Measurements from ENCODE around the gene MAPKAPK2. TPM values are rescaled to one million over a fixed set of nuclear protein-coding genes. Genes with fewer than 3 reads are reported as not detected.

The MAPKAPK2 gene
- total RNA-seq, 2 experiments from 2014 or later = 157 to 166 TPM

DNA sequence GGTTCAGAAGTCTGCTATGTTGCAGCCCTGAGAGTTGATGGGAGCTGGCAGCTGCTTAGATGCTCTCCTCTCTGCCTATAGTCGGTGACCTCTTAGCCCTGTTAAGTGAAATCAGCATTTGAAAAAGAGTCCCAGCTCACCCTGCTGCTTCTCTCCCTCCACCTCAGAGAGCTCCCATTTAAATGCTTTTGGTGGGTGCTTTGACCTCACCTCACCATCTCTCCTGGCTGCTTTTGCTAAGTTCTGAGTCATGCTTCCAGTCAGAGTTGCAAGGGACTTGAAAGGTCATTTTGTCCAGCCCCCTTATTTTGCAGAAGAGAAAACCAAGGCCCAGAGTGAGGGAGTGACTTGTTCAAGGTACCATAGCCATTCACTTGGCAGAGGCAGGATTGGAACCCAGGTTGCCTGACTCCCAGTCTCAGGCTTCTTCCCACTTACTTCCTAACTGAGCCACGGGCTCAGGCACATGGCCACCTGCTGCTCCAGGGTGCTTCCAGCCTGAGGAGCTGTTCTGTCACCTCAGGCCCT, 3.3 kb downstream of the MAPKAPK2 start:
- ChIA-PET CTCF (interaction anchor here (1.5 to 2.5 kb wide), 2 partner anchors 18 to 22 kb away, joined by 3 to 6 read pairs; no protein-coding TSS in a partner anchor), POLR2A (interaction anchor here (0.8 kb wide), 1 partner anchor 28 kb away, joined by 3 read pairs; no protein-coding TSS in a partner anchor)
- Histone ChIP-seq H3K27me3 (ENCODE audit: control insufficient read depth in 1 of 2, insufficient read depth in 2 of 2, low read length in 2 of 2) (no peaks in the 10 kb centered on the region), H3K9me3 (ENCODE audit: control insufficient read depth in 1 of 2, insufficient read depth in 1 of 2, low read length in 2 of 2) (no peaks in the 10 kb centered on the region), H3K4me3 (ENCODE audit: low read length) (no peak overlapping the region), H3K4me1 (ENCODE audit: insufficient read depth, low read length) (peaks cover 65% of the 10 kb centered on the region), H3K27ac (ENCODE audit: low read depth in 1 of 2, low read length in 2 of 2) (no peak overlapping the region), H3K36me3 (ENCODE audit: insufficient read depth, low read length) (peaks cover 10% of the 10 kb centered on the region)
- DNase-seq (no peak), ATAC-seq (ENCODE audit: poor library complexity) (no peak)
- Mint-ChIP-seq H3K27me3 (no peaks in the 10 kb centered on the region), H3K9me3 (no peaks in the 10 kb centered on the region), H3K36me3 (ENCODE audit: low read depth) (peaks cover 20% of the 10 kb centered on the region), H3K27ac (no peak overlapping the region), H3K4me1 (ENCODE audit: low read depth) (peaks cover 77% of the 10 kb centered on the region), H3K4me3 (peak overlapping the region; percentile 99)
- intact Hi-C loops (cut with DNase I, micrococcal nuclease) = loop anchor here (2.0 to 5.0 kb wide), 2 partner anchors 15 to 34 kb away; no protein-coding TSS in a partner anchor
- TF ChIP-seq CTCF (IDR thresholded peaks at IDR 0.05) = no peak

DNA sequence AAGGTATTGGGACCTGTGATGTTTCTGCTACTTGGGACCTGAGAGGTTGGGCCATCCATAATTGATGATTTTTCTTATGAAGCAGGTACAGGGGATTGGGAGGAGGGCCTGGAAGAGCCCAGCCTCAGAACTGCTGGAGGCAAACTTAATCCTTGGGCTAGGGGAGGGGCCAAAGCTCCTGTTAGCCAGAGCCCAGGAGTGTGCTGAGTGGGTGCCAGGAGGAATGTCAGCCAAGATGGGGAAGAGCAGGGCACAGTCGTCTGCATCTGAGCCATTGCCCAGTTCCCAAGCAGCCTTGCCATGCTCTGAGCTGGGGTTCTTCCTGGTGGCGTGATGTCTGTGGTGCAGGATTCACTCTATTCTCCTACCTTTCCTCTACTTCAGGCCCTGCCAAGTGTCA, 5.8 kb downstream of the MAPKAPK2 start:
- Mint-ChIP-seq H3K27ac (peak overlapping the region; percentile 5), H3K27me3 (no peaks in the 10 kb centered on the region), H3K9me3 (no peaks in the 10 kb centered on the region), H3K4me3 (no peak overlapping the region), H3K36me3 (ENCODE audit: low read depth) (peaks cover 35% of the 10 kb centered on the region), H3K4me1 (ENCODE audit: low read depth) (peaks cover 91% of the 10 kb centered on the region)
- DNase-seq = no peak
- CTCF ChIA-PET = no interaction called here
- no peak for ATAC-seq (ENCODE audit: poor library complexity)
- Histone ChIP-seq H3K9me3 (ENCODE audit: control insufficient read depth in 1 of 2, insufficient read depth in 1 of 2, low read length in 2 of 2) (no peaks in the 10 kb centered on the region), H3K27ac (ENCODE audit: low read depth in 1 of 2, low read length in 2 of 2) (no peak overlapping the region), H3K36me3 (ENCODE audit: insufficient read depth, low read length) (peaks cover 21% of the 10 kb centered on the region), H3K4me3 (ENCODE audit: low read length) (no peak overlapping the region), H3K27me3 (ENCODE audit: control insufficient read depth in 1 of 2, insufficient read depth in 2 of 2, low read length in 2 of 2) (no peaks in the 10 kb centered on the region), H3K4me1 (ENCODE audit: insufficient read depth, low read length) (peaks cover 72% of the 10 kb centered on the region)
- TF ChIP-seq CTCF (IDR thresholded peaks at IDR 0.05) = no peak
- intact Hi-C loops (cut with DNase I, micrococcal nuclease) = no loop called here
- POLR2A ChIA-PET = interaction anchor here (1.3 kb wide), 1 partner anchor 13 kb away, joined by 8 read pairs; no protein-coding TSS in a partner anchor

DNA sequence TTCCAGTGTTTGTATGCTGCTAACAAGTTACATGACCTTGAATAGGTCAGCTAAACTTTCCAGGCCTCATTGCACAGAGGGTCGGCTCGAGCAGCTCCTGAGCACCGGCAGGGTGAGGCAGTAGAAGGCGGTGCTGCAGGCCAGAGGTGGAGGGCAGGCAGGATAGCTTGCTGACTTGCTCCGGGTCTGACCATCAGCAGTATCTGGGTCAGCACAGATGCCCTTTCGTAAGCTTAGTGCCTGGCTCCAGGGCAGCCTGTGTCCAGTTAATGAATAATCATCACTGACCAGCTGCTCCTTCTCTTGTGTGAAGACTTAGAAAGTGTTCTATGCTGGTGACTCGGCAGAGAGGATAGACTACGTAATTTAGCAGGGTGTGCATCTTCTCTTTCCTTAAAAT, 6.9 kb downstream of the MAPKAPK2 start:
- Mint-ChIP-seq H3K4me1 (ENCODE audit: low read depth) (peaks cover 97% of the 10 kb centered on the region), H3K27me3 (no peaks in the 10 kb centered on the region), H3K4me3 (no peak overlapping the region), H3K36me3 (ENCODE audit: low read depth) (peaks cover 37% of the 10 kb centered on the region), H3K9me3 (no peaks in the 10 kb centered on the region), H3K27ac (no peak overlapping the region)
- H3K27me3 ChIP-seq (ENCODE audit: control insufficient read depth in 1 of 2, insufficient read depth in 2 of 2, low read length in 2 of 2) = no peaks in the 10 kb centered on the region
- H3K4me1 ChIP-seq (ENCODE audit: insufficient read depth, low read length) = peaks cover 75% of the 10 kb centered on the region
- no peak overlapping the region for H3K4me3 ChIP-seq (ENCODE audit: low read length)
- no peak for ATAC-seq (ENCODE audit: poor library complexity)
- ChIA-PET CTCF (interaction anchor here (0.6 kb wide), 1 partner anchor 237 kb away, joined by 3 read pairs; no protein-coding TSS in a partner anchor), POLR2A (no interaction called here)
- TF ChIP-seq CTCF (IDR thresholded peaks at IDR 0.05) = no peak
- intact Hi-C loops (cut with DNase I, micrococcal nuclease) = no loop called here
- DNase-seq = no peak
- H3K9me3 ChIP-seq (ENCODE audit: control insufficient read depth in 1 of 2, insufficient read depth in 1 of 2, low read length in 2 of 2) = no peaks in the 10 kb centered on the region
- H3K27ac ChIP-seq (ENCODE audit: low read depth in 1 of 2, low read length in 2 of 2) = no peak overlapping the region
- H3K36me3 ChIP-seq (ENCODE audit: insufficient read depth, low read length) = peaks cover 30% of the 10 kb centered on the region

Measured in CD4-positive, alpha-beta T cell (primary cell).